Tibial nerve (tissue), 4 donors: ENCODE measurements around the gene INSYN1. TPM values are rescaled to one million over a fixed set of nuclear protein-coding genes. Genes with fewer than 3 reads are reported as not detected.
A peak's percentile ranks its signal among the peaks of the same experiment; 100 is the strongest.

Source experiments
- DNase-seq, 2 donors: peaks; one replicate each; pipeline ENCODE4 v3.0.0-alpha.2; 2019; ENCODE audit warnings: low spot score in 2 of 2
- H3K27ac ChIP-seq, 4 donors: fragments of 200-600 bp; sonication (generic) in 3 of 4; one replicate each; pipeline ENCODE4 v1.5.1; 2017 to 2019; ENCODE audit warnings: mild to moderate bottlenecking in 1 of 4
- H3K27me3 ChIP-seq, 2 donors: fragments of 200-600 bp; sonication (generic) in 1 of 2; one replicate each; pipeline versions ENCODE4 v1.5.1 to v1.6.0; 2017 to 2019
- H3K36me3 ChIP-seq, 3 donors: fragments of 200-600 bp; sonication (generic); one replicate each; pipeline ENCODE4 v1.5.1; 2018 to 2019
- H3K4me1 ChIP-seq, 4 donors: fragments of 200-600 bp; sonication (generic) in 3 of 4; one replicate each; pipeline ENCODE4 v1.5.1; 2017 to 2019
- H3K4me3 ChIP-seq, 4 donors: fragments of 200-600 bp; sonication (generic) in 3 of 4; one replicate each; pipeline ENCODE4 v1.5.1; 2017 to 2019; ENCODE audit warnings: mild to moderate bottlenecking in 1 of 4, moderate library complexity in 1 of 4
- H3K9me3 ChIP-seq, 4 donors: fragments of 200-600 bp; sonication (generic) in 3 of 4; one replicate each; pipeline ENCODE4 v1.5.1; 2017 to 2019
- CTCF ChIP-seq, 5 experiments: fragments of 200-600 bp in 3 of 5; fragments of 450-650 bp in 2 of 5; sonication (generic) in 3 of 5; IDR thresholded peaks; one replicate each; pipeline ENCODE4 v1.5.1; 2016 to 2019; ENCODE audit warnings: antibody characterized with exemption in 5 of 5, mild to moderate bottlenecking in 3 of 5, moderate library complexity in 2 of 5
- EP300 ChIP-seq, 2 donors: sonication (generic); formaldehyde crosslinking; IDR thresholded peaks; one replicate each; pipeline ENCODE4 v1.6.1; 2017; ENCODE audit warnings: antibody characterized with exemption in 2 of 2, mild to moderate bottlenecking in 1 of 2
- POLR2A ChIP-seq, 2 donors: fragments of 450-650 bp; IDR thresholded peaks; one replicate each; pipeline ENCODE4 v1.6.1; 2017; ENCODE audit warnings: antibody characterized with exemption in 2 of 2, mild to moderate bottlenecking in 2 of 2, moderate library complexity in 2 of 2
- WGBS, 2 donors: methylation state at CpG; one replicate each; pipeline ENCODE4 v1.1.5; 2018; 5-methylcytosine and 5-hydroxymethylcytosine counted together
- total RNA-seq, 4 donors: library from RNA; depleted of rRNA; stranded (reverse); fragments of >200 nt; gene quantifications; one replicate each; pipeline ENCODE4 v1.1.0, GENCODE V29; 2016

INSYN1 gene
- total RNA-seq, 4 donors from 2014 or later: 2.8 to 10.9 (median 6.7) TPM

DNA sequence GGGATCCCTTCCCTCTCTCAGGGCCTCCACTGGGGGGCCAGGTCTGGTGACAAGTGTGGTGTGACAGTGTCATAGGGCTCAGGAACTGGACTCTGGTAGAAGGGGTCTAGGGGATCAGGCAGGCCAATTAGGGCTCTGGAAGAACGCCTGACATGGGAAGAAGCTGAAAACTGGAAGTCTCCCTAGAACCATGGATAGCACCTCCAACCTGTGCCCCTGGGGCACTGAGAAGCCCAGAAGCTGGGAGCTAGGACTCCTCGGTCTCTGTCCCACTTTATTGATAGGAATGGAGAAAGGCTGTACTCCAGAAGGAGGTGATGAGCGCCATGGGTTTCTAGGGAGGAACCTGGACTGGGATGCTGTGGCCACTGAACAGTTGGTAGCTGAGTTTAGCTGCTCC is 30.7 kb downstream of the INSYN1 start:
- 90 to 96% methylated on average over 3 of the region's 3 CpGs for WGBS, 2 donors
- no peak overlapping the region for H3K27ac ChIP-seq
- H3K36me3 ChIP-seq: no peaks in the 10 kb centered on the region
- no peaks in the 10 kb centered on the region for H3K9me3 ChIP-seq
- no peak for DNase-seq
- H3K27me3 ChIP-seq: no peaks in the 10 kb centered on the region
- peaks cover 0 to 3% (median 0%) of the 10 kb centered on the region in 4 donors for H3K4me1 ChIP-seq
- H3K4me3 ChIP-seq: no peak overlapping the region
- TF ChIP-seq CTCF (IDR thresholded peaks at IDR 0.05) (no peak), POLR2A (IDR thresholded peaks at IDR 0.05) (no peak), EP300 (IDR thresholded peaks at IDR 0.05) (no peak)

DNA sequence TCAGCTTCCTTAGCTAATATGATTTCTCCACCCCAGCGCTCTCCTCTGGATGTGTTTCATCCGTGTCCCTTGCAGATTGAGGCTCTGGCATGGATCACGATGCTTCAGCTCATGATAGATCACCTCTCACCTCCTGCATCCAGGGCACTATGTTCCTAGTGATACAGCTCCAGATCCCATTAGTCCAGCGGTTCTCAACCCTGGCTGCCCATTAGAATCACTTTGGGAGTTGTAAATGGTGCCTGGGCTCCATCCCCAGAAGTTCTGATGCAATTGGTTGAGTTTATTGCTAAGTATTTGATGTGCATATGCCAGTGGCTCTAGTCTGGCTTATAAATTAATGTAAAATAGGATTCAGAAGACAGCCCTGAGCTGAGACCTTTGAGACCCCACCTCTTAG is 34.5 kb downstream of the INSYN1 start:
- Histone ChIP-seq H3K4me3 (no peak overlapping the region), H3K27me3 (no peaks in the 10 kb centered on the region), H3K9me3 (no peaks in the 10 kb centered on the region), H3K36me3 (peaks cover 0 to 13% (median 0%) of the 10 kb centered on the region in 3 donors), H3K4me1 (peaks cover 0 to 3% (median 0%) of the 10 kb centered on the region in 4 donors), H3K27ac (no peak overlapping the region)
- no peak for DNase-seq
- TF ChIP-seq EP300 (IDR thresholded peaks at IDR 0.05) (no peak), CTCF (IDR thresholded peaks at IDR 0.05) (no peak), POLR2A (IDR thresholded peaks at IDR 0.05) (no peak)
- WGBS, 2 donors: 75 to 81% methylated on average over 4 of the region's 4 CpGs

DNA sequence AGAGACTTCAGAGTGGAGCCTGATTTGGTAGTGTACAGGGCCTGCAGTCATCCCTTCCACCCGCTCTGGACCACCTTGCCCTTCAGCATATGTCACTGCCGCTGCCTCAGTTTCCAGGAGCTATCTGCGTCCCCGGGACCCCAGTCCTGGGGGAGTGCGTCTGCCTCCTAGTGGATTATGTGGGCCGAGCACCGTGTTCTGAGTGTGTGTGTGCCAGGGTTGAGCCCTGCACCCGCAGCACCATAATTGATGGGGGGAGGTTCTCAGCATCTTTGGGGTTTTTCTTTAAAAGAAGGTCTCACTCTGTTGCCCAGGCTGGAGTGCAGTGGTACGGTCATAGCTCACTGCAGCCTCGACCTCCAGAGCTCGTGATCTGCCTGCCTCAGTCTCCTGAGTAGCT is 35.3 kb downstream of the INSYN1 start:
- Histone ChIP-seq H3K9me3 (no peaks in the 10 kb centered on the region), H3K36me3 (peaks cover 0 to 21% (median 0%) of the 10 kb centered on the region in 3 donors), H3K4me1 (no peaks in the 10 kb centered on the region), H3K27me3 (no peaks in the 10 kb centered on the region), H3K4me3 (no peak overlapping the region), H3K27ac (no peak overlapping the region)
- TF ChIP-seq CTCF (IDR thresholded peaks at IDR 0.05): peak in 1 of 5 experiments; percentile 10
- TF ChIP-seq EP300 (IDR thresholded peaks at IDR 0.05): no peak
- TF ChIP-seq POLR2A (IDR thresholded peaks at IDR 0.05): no peak
- WGBS, 2 donors: 58 to 76% methylated on average over 8 to 10 of the region's 11 CpGs
- no peak for DNase-seq

- no peak for DNase-seq
- Histone ChIP-seq H3K9me3 (no peaks in the 10 kb centered on the region), H3K4me1 (no peaks in the 10 kb centered on the region), H3K27ac (no peak overlapping the region), H3K27me3 (no peaks in the 10 kb centered on the region), H3K4me3 (no peak overlapping the region), H3K36me3 (peaks cover 0 to 27% (median 0%) of the 10 kb centered on the region in 3 donors)
- WGBS, 2 donors: 62 to 72% methylated on average over 3 of the region's 3 CpGs
- TF ChIP-seq POLR2A (IDR thresholded peaks at IDR 0.05) (no peak), CTCF (IDR thresholded peaks at IDR 0.05) (no peak), EP300 (IDR thresholded peaks at IDR 0.05) (no peak)
These were observed 35.9 kb downstream of the INSYN1 start for GRCh38 chr15:73717206-73717605.

DNA sequence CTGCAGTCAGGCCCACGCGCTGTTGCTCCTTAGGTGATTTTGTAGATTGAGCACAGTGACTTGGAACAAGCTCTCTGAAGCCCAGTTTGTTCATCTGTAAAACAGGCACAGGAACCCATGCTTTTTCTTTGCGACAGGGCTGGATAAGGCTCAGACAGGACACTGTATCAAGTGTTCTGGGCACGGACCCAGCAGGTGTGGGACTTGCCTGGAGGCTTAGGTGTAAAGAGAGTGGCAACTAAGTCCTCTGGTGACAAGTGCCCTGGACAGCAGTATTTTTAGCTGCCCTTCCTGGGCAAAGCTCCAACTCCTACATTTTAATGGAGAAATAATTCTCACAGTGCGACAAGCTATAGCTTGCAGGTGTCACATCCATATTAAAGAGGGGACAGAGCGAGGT is 36.7 kb downstream of the INSYN1 start:
- no peaks in the 10 kb centered on the region for H3K4me1 ChIP-seq
- WGBS, 2 donors: 81 to 94% methylated on average over 6 of the region's 6 CpGs
- H3K36me3 ChIP-seq: peaks cover 0 to 33% (median 0%) of the 10 kb centered on the region in 3 donors
- H3K27ac ChIP-seq: no peak overlapping the region
- DNase-seq: no peak
- no peaks in the 10 kb centered on the region for H3K27me3 ChIP-seq
- H3K4me3 ChIP-seq: no peak overlapping the region
- H3K9me3 ChIP-seq: no peaks in the 10 kb centered on the region
- TF ChIP-seq CTCF (IDR thresholded peaks at IDR 0.05) (no peak), POLR2A (IDR thresholded peaks at IDR 0.05) (no peak), EP300 (IDR thresholded peaks at IDR 0.05) (no peak)
